HS-5 (cell line): ENCODE measurements around the gene CDH12.

Source experiments
- DNase-seq: peaks from one replicate; pipeline ENCODE4 v3.0.0-alpha.2; 2012; ENCODE audit warnings: low read depth

Gene CDH12

DNA sequence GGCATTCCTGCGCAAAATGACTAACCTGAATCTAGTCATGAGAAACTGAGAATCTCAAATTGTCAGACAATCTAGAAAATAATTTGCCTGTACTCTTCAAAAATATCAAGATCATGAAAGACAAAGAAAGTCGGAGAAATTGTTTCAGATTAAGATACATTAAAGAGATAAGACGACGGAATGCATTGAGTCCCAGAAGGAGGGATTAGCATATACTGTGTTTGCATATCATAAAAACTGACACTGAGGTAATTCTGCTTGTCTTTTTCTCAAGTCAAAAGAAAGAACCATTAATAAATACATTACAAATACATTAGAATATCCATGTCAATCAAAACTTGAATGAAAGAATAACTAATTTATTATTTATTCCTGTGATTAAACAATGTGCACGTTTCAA is 88.4 kb downstream of the CDH12 start:
- no peak for DNase-seq

DNA sequence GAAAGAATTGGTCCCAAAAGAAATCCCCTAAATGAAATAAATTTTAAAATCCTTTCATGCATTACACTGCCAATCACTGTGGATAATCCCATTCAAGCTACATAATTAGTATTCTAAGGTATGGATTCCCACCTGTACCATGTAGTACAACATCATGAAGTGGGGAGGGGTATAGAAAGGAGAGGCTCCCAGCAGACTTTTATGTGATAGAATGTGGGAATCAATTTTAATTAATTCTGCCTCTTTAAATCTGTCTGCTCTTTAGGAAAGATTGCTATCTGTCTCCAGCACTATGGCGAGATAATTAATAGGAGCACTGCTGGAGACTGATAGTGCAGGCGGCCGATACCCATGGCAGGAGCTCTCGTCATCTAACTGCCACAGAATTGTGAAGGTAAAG is 95.4 kb downstream of the CDH12 start:
- DNase-seq = no peak

DNA sequence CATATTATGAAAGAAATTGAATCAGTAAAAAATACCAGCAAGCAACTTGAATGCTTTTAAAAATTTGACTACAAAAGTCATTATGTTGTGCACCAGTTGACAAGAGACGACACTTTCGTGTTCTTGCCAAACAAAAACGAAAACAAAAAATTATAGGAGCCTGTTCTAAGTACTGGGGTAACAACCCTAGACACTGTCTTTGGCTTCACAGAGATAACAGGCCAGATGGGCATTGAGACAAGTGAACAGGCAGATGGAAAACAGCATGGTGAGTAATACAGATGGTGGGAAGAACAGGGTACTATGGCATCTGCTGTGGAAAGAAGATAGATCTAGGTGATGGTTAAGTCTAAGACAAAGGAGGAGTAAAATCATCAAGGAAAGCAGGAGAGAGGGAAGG is 99.0 kb downstream of the CDH12 start:
- DNase-seq = no peak

DNA sequence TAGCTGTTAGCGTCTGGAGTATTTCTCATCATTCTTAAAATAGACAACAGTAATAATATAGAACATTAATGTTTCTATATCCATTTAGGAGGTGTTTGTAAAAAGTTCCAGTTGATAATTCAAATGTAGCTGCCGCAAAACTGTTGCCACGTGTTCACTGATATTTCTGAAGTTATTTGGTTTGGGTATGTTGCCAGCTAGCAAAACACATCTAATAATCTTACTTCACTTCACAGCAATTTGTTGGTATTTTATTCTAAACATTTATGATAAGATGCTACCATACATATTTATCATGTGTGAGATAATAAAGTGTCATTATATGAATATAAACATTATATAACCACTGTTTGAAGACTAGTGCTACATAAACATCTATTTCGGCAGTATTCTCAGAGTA is 101.6 kb downstream of the CDH12 start:
- no peak for DNase-seq

DNA sequence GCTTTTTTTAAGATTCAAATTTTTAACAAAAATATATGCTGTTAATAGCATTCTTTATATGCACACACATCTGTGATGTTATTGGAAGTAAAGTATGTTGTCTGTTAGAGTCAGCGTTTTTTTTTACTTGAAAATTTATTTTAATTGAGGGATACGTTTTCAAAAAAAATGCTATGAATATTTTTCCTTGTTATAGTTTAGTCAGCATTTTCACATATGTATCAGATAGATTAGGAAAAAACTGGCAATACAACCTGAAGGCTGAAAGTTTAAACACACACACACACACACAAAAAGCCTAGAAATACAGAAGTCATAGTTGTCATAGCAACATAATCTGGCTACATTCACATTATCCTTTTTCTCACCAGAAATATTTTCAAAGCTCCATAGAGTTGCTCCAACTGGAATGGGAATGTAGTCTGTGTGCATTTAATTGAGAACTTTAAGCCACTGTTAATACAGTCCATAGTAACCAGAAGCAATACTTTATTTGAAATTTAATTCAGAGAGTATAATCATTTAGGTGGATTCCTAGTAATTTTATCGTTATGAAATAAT is 116.6 kb downstream of the CDH12 start:
- DNase-seq = no peak

DNA sequence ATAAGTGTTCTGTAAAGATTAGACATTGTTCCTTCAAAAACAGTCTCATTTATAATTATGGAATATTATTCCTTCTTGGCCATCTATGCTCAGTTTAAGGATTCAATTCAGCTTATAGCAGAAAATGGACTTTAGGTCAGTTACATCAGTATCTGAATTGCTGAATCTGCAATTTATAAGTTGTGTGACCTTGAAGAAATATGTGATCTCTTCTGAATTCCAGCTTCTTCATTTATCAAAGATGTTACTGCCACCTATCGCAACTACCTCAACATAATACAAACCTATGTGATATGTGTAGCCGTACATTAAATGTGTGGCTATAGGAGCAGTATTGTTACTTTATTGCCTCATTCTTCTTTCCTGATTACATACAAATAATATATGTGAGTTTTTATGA is 118.2 kb downstream of the CDH12 start:
- DNase-seq = no peak

DNA sequence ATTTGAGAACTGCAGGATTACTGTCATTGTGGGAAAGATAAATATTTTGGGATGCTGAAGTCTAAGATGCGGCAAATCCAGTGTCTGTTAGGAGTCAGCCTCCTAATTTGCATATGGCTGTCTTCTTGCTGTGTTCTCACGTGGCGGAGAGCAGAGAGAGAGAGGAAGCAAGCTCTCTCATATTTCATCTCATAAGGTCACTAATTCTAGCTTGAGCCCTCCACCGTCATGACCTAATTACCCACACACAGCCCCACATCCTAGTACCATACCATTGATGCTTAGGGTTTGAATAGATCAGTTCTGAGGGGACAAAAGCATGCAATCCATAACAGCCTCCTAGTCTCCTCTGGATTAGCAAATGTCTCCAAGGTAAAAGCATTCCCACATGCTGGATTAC is 124.5 kb downstream of the CDH12 start:
- no peak for DNase-seq

DNA sequence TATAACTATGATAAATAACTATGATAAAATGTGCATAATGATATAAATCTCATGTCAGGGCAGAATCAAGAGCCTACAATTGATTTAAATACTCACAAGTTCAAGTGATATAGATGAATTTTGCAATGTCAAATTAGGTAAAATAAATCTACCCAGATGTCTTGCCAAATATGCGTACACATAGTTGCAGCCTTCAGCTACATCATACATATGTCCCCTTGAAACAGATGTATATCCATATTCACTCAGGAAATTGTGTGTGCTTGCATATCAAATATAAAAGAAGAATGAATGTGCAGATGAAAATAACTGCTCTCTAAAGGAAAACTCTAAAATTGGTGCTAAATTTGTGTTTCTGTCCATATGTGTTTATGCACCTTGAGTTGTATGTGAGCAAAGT is 130.7 kb downstream of the CDH12 start:
- no peak for DNase-seq

DNA sequence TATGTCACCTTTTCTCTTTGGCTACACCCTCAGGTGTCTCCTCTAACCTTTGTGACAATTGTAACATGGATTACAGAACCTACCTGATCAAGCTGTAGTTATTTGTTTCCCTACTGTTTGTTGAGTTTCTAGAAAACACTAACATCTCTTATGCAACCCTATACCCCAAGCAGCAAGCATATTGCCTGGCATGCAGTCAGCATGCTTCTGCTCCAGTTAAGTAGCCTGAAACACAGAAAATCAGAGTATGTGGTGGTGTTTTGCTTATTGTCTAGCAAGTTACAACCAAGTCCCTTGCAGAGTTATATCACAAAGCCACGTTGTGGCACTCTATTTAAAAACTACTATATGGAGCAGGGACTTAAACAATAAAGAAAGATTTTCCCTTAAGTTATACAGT is 131.1 kb downstream of the CDH12 start:
- DNase-seq = no peak

DNA sequence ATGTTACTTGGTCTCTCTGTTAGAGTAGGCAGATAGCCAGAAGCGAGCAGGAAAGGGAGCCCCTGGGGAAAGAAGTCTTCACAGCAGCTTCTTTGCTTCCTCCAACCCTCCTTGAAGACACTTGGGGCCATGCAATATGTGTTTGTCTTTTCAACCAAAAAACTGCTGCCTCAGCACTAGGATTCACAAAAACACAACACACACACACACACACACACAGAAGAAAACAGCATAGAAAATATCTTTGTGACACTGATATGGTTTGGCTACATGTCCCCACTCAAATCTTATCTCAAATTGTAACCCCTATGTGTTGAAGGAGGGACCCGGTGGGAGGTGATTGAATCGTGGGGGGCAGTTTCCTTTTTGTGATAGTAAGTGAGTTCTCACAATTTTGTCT is 133.3 kb downstream of the CDH12 start:
- DNase-seq = no peak

DNA sequence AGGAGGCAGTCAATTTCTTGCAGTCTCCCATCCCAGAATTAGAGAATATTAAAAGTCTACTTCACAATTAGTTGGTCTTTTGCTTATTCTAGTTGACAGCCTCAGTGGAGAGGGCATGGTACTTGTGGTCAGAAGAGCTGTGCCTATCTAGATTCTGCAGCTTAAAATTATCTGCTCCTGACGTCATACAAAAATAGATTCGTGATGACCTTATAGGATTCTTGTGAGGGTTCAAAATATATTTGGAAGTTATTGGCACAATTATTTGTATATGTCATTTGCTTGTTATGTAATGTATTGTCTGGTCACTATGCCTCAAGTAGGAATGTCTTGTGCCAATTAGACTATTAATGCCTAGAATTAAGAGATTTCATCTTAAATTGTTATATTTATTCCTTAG is 142.5 kb downstream of the CDH12 start:
- no peak for DNase-seq

DNA sequence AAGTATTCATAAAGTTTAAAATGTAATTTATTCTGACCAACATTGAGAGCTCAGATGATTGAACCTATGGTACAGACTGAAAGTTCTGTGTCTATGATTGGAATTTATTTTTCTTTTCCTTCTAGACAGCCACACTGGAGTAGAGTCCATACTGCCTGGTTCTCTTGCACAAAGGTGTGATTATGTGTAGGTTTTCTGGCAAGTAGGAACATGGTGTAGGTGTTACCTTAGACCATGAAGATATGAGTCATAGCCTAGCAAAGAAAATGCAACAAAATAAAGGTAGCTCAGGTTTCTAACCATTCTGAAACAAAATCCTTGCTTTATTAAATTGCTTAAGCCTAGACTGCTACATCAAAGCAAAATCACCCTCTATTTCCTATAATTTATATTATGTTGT is 143.4 kb downstream of the CDH12 start:
- DNase-seq = no peak

DNA sequence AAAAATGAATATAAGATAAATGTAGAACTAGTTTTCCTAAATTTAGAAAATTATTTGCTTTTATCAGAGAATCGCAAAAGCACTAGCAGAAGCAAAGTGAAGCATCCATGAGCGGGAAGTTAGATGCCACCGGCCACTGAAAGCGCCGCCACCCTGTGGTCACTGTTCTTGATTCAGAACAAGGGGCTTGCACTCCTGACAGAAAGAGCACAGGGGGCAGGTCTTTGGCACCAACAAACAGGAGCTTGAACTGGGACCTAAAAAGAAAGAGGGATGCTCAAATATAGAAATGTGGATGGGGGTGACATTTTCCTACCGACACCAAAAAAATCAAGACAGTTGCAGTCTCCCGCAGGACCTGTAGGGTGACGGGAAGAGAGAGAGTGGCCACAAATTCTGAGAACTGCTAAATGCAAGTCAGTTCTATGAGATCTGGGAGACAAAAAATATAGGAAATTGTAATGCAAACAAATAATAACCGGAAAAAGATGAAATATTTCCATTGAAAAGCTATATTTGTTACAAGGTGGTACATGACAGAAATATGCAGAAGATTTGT is 144.3 kb downstream of the CDH12 start:
- no peak for DNase-seq

DNA sequence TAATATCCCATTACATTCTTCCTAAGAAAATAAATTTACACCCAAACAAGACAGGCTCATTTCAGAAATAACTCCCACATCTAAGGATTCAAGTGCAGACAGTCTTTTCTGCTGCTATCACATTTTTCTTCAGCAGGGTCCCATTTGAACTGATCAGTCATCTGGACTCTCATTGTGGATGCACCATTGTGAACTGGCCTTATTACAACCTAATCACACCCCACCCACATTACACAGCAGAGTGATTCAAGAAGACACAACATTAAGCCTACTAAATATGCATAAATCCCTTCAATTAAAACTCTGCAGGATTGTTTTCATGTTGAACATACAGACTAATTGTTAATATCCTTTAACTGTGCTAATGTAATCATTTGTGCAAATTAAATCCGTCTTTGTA is 146.2 kb downstream of the CDH12 start:
- no peak for DNase-seq

DNA sequence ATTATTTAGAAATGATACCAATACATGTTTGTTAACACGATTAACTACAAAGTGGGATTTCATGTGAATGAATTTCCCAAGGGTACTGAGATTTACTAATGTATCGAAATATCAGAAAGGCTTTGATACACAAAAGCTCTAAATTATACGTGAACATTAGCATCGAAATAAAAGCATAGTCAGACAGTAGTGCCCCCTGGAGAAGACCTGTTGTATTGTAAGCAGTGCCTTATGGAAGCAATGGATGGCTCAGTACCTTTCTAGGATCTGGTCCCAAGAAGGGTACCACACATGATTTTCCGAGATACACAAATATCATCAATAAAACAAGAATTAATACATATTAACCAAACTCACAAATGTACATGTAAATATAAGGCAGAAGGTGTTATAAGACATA is 153.8 kb downstream of the CDH12 start:
- DNase-seq = no peak

DNA sequence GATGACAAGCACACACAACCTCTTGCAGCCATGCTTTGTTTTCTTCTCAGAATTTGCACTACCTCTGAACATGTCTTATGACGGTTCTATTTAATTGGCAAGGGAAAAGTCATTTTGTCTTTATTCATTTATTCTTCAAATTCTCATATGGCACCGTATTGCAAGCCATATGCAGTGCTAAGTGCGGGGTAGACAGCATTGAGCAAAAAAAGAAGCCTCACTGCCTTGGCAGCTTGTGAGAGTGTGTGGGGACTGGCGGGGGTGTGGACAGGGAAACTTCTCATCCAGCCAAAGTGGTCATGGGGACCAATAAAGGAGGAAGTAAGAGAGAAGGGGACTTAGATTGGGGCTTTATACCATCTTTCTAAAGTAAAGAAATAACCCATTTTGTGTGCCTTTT is 160.0 kb downstream of the CDH12 start:
- no peak for DNase-seq

DNA sequence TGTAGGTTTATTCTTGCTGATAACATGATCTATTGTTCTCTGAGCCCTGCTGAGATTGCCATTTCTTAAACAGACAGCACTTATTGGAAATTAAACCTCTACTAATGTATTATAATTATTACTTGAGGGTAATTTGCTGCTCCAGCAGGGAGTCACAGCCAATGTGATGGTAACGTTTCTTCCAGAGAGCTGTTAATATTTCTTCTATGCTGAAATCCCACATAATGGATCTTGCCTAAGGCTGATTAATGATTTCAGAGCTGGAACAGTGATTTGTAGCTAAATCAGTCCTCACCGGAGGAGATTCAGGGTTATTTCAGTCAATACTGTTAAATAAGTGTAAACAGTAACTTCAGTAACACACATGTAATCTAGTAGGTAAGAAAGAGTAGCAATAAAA is 170.1 kb downstream of the CDH12 start:
- DNase-seq = no peak

DNA sequence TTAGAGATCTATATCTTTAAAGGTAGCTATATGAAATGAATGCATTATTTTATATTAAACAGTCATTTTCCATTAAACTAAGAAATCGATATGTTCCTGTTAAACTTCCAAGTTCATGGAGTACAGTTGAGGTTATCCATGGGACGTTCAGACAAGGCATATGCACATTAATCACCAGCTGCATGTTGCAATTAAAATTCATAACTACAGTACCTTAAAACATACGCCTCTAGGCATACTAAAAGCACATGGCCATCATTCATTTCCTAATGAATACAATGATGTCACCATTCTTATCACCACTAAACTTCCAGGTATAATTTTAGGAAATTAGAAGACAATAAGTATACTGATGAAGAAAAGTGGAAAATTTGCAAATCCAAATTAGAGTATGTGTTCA is 174.3 kb downstream of the CDH12 start:
- DNase-seq = no peak

DNA sequence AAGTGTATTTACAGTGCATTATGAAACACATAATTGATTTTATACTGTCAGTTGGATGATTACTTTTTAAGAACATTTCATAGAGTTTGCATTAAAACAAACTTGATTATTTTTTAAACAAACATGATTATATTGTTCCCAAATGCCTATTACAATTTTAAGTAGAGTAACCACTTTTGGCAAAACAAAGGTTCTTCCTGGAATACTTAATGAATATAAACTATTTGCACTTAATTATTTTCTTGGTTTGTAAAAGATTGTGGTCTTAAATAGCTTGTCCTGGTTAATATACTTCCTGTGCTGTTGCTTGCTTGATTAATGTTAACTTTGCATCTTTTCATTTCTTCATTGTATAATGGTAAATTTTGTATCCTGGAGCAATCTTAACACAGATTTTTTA is 180.0 kb downstream of the CDH12 start:
- DNase-seq = no peak

DNA sequence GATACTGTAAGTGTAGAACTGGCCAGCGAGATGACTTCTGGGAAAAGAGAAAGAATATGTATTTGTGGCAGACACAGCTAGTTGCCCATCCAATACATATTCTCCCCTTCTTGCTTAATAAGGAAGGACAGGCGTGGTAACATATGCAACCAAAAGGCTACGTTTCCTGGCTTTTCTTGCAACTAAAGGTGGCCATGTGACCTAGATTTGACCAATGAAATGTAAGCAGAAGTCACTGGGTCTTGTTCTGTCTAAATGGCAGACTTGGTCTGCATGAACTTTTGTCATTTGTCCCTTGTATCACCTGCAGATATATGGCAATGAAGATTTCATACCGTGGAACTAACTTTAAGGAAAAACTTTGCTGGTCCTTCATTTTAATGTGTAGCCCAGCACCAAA is 183.8 kb downstream of the CDH12 start:
- no peak for DNase-seq

DNA sequence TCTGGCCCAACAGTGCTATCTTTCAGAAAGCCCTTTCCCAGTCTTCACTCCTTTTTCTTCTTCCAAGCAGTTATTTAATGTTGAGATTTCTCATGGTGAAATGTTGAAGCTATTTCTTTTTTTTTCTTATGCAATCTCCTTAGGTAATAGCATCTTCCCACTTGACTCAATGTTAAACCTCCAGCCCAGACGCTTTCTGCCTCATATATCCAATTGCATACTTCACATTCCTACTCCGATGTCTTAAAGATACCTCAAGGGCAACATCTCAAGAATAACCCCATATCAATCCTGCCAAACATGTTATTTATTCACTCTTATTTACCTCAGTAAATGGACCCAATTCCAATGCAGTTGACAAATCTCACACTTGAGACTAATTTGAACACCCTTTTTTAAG is 187.3 kb downstream of the CDH12 start:
- no peak for DNase-seq

DNA sequence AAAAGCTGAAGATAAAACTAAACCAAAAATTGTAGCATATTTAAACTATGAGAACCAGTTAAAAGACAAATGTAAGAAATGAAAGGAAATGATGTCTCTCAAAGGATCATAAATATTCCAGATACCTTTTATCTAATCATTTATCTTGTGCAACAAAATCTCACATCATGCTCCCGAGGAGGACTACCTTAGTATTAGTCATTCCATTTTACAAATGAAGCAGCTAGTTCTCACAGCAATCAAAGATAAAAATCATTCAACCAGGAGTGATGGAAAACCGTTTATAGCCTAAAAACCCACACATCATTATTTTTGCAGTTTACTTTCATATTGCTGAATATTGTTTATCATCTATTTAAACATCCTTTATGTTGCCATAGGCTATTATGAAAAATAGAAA is 190.0 kb downstream of the CDH12 start:
- DNase-seq = no peak

DNA sequence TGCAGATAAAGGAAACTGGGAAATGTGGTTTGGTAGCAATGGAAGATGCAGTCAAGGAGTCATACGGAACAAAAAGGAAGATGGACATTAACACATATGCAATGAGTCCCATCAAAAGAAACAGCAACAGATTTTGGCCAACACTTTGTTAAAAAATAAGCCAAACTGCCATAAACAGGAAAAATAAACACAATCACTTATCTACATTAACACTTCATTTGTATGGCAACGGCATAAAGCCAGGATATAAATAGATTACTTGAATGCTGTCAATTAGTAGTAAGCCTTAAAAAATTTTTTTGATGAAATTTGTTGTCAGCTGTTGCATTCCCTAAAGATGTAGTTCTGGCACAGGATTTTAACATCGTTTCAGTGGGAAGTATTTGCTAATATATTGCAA is 190.8 kb downstream of the CDH12 start:
- DNase-seq = no peak

DNA sequence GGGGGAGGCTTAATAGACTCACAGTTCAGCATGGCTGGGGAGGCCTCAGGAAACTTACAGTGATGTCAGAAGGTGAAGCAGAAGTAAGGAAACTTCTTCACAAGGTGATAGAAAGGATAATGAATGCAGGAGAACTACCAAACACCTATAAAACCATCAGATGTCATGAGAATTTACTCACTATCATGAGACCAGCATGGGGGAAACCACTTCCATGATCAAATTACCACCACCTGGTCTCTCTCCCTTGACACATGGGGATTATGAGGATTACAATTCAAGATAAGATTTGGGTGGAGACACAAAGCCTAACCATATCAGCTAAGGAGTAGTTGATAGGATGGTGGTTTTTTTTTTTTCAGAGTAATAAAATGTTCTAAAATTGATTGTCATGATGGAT is 201.8 kb downstream of the CDH12 start:
- DNase-seq = no peak

DNA sequence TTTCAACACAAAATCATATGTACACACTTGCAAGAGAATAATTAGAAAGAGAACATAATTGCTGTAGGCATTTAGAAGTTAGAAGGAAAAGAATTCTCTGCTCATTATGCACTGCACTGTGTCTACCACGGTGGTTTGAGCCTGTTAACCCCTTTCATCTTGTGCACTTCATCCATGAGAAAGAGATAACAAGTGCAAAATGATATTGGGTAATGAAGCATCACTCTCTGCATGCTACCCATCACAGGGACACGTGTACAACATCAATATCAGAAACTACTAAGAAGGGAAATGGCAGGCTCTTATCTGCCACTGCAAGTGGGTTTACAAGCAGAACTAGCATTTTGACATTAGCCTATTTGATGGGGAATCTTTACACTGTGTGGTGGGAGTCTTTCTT is 202.6 kb downstream of the CDH12 start:
- DNase-seq = no peak
